Hematopoietic multipotent progenitor cell treated with erythropoietin and hydrocortisone succinate and interleukin-3 and kit ligand, for 17 days (in vitro differentiated cells): Measurements from ENCODE around the gene WDR93.
"Not testable (repeated sequence)": the region's sequence is repeated elsewhere in the genome, so short reads cannot be mapped to it uniquely, and the experiment has no call there.

Experiments
- DNase-seq: peaks from one replicate; pipeline ENCODE4 v3.0.0-alpha.2; 2015; ENCODE audit warnings: low spot score

Gene WDR93

GRCh38 chr15:89772932-89773583 lies 82.4 kb downstream of the WDR93 start:
- no peak for DNase-seq

- DNase-seq = no peak
Observed at GRCh38 chr15:89774492-89774891, 83.9 kb downstream of the WDR93 start.

GRCh38 chr15:89775815-89776214 lies 85.2 kb downstream of the WDR93 start:
- DNase-seq = no peak

- DNase-seq = peak; percentile 49
Observed at GRCh38 chr15:89776274-89777072, 85.9 kb downstream of the WDR93 start, which contains the start of gene MESP2. MESP2 (plus strand) TSS chr15:89776332; CDS start chr15:89776358, 26 bp downstream.

- no peak for DNase-seq
Observed at GRCh38 chr15:89777073-89777751, 86.6 kb downstream of the WDR93 start.

- DNase-seq = no peak
Observed at GRCh38 chr15:89777782-89778380, 87.3 kb downstream of the WDR93 start.

GRCh38 chr15:89778861-89779260 lies 88.2 kb downstream of the WDR93 start:
- no peak for DNase-seq

- no peak for DNase-seq
Observed at GRCh38 chr15:89780601-89781000, 90.0 kb downstream of the WDR93 start.

- no peak for DNase-seq
Observed at GRCh38 chr15:89781055-89781454, 90.4 kb downstream of the WDR93 start.

- DNase-seq = no peak
Observed at GRCh38 chr15:89781891-89782618, 91.4 kb downstream of the WDR93 start.

- DNase-seq = not testable (repeated sequence)
Observed at GRCh38 chr15:89782619-89782950, 92.0 kb downstream of the WDR93 start.

GRCh38 chr15:89783111-89783860 lies 92.7 kb downstream of the WDR93 start:
- DNase-seq = no peak

- DNase-seq = no peak
Observed at GRCh38 chr15:89783861-89784685, 93.5 kb downstream of the WDR93 start.

GRCh38 chr15:89784686-89784960 lies 94.0 kb downstream of the WDR93 start:
- no peak for DNase-seq

GRCh38 chr15:89785064-89785773 lies 94.6 kb downstream of the WDR93 start:
- no peak for DNase-seq

GRCh38 chr15:89785774-89786140 lies 95.1 kb downstream of the WDR93 start:
- no peak for DNase-seq

GRCh38 chr15:89787944-89788343 lies 97.3 kb downstream of the WDR93 start:
- no peak for DNase-seq

- not testable (repeated sequence) for DNase-seq
Observed at GRCh38 chr15:89788585-89788984, 98.0 kb downstream of the WDR93 start.

- DNase-seq = no peak
Observed at GRCh38 chr15:89790206-89790605, 99.6 kb downstream of the WDR93 start.

- no peak for DNase-seq
Observed at GRCh38 chr15:89790661-89791060, 100.0 kb downstream of the WDR93 start.
